ENCODE results near the gene RILPL1.

- no peak for TF ChIP-seq CTCF (IDR thresholded peaks at IDR 0.05; ENCODE audit: low read length)
- no peak for TF ChIP-seq EZH2 (IDR thresholded peaks at IDR 0.05; ENCODE audit: borderline replicate concordance, low read length)
Measured at GRCh38 chr12:123483602-123484248, 49.8 kb downstream of the RILPL1 start.
